ENCODE data around the gene FILIP1L.

The FILIP1L gene

GRCh38 chr3:100005665-100006393 lies 108.5 kb downstream of the FILIP1L start:
- DNase-seq: no peak

GRCh38 chr3:100004931-100005330 lies 109.4 kb downstream of the FILIP1L start:
- DNase-seq: no peak

- DNase-seq: no peak
Observed at GRCh38 chr3:100003609-100004503, 110.4 kb downstream of the FILIP1L start.

DNA sequence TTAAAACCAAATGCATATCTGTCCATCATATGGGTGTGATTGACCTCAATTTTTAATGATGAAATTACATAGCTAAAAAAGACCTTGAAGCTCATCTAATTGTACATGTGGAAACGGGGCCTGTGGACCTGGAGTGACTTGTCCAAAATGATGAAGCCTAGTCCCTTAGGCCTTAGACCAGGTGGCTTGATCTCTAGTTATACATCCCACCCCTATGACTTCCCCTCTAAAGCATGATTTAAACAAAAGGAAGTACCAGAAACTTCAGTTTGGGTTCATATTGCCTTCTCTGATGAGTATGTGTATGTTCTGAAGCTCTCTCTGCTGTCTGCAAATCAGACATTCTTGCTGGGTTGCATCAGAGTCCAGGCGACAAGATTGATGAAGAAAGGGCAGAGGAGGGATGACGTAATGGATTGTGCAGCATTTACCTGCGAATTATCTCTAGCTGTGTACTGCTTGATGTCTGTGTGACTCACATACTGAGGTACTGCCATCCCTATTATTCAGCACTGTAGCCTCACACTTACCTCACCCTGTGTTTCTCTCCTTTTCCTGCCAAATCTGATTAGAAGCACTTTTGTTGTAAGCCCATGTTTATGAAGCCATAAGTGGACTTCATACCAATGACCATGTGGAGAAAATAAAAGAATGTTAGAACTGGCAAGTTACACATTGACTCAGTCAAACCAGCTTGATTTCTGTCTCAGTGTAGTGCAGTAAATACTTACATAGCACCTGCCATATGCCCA lies 111.5 kb downstream of the FILIP1L start:
- DNase-seq: no peak

- DNase-seq: no peak
Observed at GRCh38 chr3:100001526-100002270, 112.6 kb downstream of the FILIP1L start.

DNA sequence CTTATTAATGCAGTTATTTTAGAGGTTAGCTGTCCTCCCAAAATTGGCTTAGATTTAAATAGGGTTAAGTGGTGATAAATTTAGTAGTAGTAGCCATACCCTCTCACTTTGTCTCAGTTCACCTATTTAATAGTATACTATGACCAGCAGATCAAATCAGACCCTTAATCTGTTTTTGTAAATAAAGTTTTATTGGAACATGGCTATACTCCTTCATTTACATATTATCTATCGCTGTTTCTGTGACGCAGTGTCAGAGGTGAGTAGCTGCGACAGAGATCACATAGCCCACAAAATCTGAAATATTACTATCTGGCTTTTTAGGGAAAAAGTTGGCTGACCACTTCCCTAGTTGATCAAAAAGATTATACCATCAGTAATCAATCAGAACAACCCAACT lies 113.2 kb downstream of the FILIP1L start:
- DNase-seq: no peak

DNA sequence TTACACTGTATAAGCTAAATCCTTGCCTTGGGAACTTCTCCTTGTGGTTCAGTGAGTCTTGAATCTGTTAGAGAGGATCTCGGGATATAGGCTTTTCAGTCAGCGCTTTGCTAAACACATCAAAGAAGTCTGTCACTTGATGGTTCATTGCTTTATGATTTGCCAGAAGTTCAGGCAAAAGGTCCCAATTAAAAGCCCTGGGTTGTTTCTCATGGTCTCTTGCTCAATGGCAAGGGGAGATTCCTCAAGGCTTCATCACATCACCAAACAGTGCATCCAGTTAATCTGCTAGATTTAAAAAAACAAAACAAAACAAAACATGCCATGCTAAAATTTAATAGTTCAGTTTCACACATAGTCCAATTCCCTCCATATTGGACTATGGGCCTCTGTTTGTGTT lies 114.8 kb downstream of the FILIP1L start:
- DNase-seq: no peak

DNA sequence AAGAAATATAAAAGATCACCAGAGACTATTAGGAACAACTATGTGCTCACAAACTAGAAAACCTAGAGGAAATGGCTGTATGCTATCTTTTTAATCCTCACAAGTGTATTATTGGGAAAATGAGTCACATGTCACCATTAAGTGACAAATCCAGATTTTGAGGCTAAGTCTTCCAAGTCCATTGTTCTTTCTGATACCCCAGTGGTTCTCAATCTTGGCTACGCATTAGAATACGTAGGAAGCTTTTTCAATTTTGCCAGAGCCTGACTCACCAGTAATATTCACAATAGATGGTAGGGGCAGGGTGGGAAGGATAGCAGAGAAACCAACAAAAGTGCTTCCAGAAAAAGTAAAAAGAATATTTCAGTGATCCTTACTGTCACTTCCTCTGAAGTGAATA lies 117.0 kb downstream of the FILIP1L start:
- no peak for DNase-seq

DNA sequence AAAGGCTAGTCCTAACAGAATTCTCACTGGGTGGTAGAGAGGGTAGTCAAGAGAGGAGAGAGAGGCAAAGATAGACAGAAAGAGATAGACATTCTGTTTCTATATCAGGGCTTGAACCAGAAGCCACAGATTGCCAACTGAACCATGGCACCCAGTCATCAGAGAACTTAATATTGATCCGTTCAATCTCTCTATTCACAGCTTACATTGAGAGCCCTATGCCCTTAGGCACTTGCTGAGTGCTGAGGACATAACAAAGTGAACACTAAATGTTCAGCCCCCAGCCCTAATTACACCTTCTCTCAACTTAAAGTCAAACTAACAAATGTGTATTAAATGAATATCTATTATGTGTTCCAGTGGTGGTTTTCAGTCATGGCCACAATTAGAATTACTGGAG lies 124.1 kb downstream of the FILIP1L start:
- no peak for DNase-seq

GRCh38 chr3:99984668-99985067 lies 129.6 kb downstream of the FILIP1L start:
- no peak for DNase-seq

- no peak for DNase-seq
Observed at GRCh38 chr3:99984139-99984538, 130.2 kb downstream of the FILIP1L start.

GRCh38 chr3:99982650-99983049 lies 131.7 kb downstream of the FILIP1L start:
- no peak for DNase-seq

DNA sequence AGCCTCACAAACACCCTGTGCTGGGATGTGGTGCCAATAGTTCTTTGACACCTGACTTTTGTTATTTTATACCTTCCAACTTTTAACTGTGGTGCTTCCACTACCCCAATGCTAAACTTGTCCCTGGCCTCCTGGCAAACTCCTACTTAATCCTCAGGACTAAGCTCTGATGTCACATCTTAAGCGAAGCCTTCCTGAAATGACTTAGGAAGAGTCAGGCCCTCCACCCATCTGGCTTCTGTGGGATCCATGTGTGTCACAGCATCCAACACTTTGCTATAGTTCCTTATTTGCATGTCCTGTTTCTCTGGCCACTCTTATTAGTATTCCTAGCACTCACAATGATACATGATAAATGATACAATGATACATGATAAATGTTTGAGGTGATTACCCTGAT lies 133.2 kb downstream of the FILIP1L start:
- DNase-seq: no peak

DNA sequence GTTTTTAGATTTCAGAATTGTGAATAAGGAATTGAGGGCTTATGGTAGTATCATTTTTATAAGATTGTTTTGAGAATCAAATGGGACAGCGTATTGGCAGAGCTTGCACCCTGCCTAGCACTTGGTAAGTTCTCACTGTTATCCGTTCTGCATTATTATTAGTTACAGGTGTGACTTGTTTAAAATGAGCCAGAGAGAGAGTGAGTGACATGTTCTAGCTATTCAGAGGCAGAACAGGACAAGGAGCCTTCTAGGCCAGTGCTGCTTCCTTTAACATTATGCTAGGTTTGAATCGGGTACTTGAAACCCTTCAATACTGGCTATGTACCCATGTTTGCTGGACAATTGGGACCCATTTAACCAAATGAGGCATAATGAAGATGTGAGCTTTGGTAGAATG lies 133.7 kb downstream of the FILIP1L start:
- no peak for DNase-seq

GRCh38 chr3:99978221-99978620 lies 136.1 kb downstream of the FILIP1L start:
- DNase-seq: no peak

DNA sequence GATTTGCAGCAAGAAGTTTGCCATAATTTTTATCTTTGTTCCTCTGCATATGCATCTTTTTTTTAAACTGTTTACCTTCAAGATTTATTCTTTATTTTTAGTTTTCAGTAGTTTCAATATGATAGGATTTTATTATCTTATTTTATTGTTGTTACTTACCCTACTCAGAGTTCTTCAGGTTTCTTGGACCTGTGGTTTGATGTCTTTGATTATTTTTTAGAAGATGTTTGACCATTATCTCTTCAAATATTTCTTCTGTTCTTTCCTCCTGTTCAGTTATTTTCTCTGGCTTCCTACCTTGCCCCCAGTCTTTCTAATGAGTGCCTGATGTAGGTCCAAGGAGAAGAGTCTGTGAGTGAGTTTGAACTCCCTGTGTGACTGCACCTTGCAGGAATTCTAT lies 137.7 kb downstream of the FILIP1L start:
- DNase-seq: no peak

GRCh38 chr3:99974989-99975388 lies 139.3 kb downstream of the FILIP1L start:
- DNase-seq: no peak

GRCh38 chr3:99972380-99973104 lies 141.8 kb downstream of the FILIP1L start:
- DNase-seq: no peak

DNA sequence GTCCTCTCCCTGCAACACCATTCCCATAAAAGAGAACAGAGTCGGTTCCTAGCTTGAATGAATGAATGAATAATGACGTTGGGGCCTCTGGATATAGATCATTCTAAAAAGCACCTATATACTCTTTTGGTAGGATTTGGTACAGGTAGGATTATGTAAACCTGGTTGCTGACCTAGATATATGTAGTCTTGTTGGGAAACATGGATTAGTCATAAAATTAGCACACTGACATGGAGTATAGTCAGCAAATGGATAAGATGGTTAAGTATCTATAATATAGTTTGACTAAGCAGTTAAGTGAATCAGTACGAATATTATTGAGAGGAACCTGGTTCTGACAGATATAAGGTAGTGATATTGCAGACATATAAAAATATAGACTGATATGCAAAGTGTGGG lies 142.5 kb downstream of the FILIP1L start:
- no peak for DNase-seq

DNA sequence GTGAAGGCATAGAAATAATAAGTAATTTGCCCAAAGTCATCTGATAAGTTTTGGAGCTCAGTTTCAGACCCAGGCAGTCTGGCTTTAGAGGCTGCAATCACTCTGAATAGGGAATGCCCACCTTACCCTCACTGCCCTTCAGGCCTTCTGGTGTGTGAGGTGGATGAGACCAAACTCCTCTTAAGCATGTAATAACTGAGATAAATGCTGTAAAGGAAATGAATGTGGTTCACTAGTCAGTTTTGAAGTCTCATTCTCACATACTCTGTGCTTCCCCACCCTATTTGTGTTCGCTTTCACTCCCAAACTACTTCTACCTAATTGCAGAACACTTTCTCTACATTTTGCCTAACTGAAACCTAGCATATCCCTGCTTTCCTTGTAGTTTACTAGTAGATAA lies 144.1 kb downstream of the FILIP1L start:
- DNase-seq: no peak

DNA sequence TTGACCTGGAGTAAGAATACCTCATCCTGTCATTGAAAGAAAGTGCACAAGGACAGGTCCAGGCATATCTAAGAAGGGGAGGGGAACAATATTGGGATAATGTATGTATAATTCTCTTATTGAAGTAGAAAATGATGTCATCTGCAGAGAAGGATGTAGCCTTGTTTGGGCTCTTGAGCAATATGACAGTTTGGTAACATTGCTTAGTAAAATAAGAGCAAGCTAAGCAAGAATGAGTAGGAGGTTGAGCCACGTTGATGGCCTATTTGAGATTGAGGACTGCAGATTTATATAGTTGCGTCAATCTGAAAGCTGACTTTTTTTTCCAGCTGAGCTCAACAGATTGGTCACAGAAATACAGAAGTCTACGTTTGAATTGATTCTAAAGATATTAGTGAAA lies 145.2 kb downstream of the FILIP1L start:
- DNase-seq: no peak

DNA sequence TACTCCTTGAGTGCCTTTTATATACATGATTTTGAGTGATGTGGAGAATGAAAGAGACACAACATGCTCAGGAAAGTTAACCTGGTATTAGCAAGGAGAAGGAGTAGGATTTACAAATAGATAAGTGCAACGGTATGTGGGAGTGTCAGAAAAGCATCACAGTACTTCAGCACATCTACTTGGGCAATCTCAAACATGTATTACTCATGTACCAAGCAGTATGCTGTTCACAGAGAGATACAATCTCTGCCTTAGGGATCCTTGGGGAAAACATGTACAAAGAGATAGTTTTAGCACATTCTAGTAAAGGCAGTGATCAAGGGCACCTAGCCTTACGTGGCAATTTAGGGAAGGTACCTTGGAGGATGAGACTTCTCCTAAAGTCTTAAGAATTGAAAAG lies 146.5 kb downstream of the FILIP1L start:
- DNase-seq: no peak
